Mesodermal cell (in vitro differentiated cells): ENCODE measurements around the gene IGFBPL1.
"Not testable (repeated sequence)": the region's sequence is repeated elsewhere in the genome, so short reads cannot be mapped to it uniquely, and the experiment has no call there.

ENCODE experiments used
- H3K27ac ChIP-seq: 2 replicates; pipeline ENCODE4 v1.7.0; 2013; ENCODE audit warnings: mild to moderate bottlenecking, low read depth, low read length, moderate library complexity; ENCODE audit not compliant: severe bottlenecking
- H3K36me3 ChIP-seq: 2 replicates; pipeline ENCODE4 v1.7.1; 2013; ENCODE audit warnings: mild to moderate bottlenecking, low read length, moderate library complexity; ENCODE audit not compliant: control insufficient read depth, insufficient read depth
- H3K4me1 ChIP-seq: one replicate; pipeline ENCODE4 v1.7.1; 2013; ENCODE audit warnings: mild to moderate bottlenecking, low read length; ENCODE audit not compliant: insufficient read depth, control insufficient read depth, poor library complexity, severe bottlenecking
- H3K4me3 ChIP-seq: 2 replicates; pipeline ENCODE4 v1.7.0; 2013; ENCODE audit warnings: low read length, control low read depth, mild to moderate bottlenecking; ENCODE audit not compliant: insufficient read depth, poor library complexity, severe bottlenecking; ENCODE audit errors: extremely low read depth
- H3K9me3 ChIP-seq: 2 replicates; pipeline ENCODE4 v1.7.1; 2013; ENCODE audit warnings: mild to moderate bottlenecking, low read length, moderate library complexity; ENCODE audit not compliant: control insufficient read depth
- WGBS, 2 experiments: methylation state at CpG; one replicate each; pipeline ENCODE4 v1.1.5; 2013; ENCODE audit warnings: missing lambda C conversion rate in 2 of 2; ENCODE audit not compliant: insufficient coverage in 2 of 2; 5-methylcytosine and 5-hydroxymethylcytosine counted together

Gene IGFBPL1

GRCh38 chr9:38416461-38416860, 7.8 kb downstream of the IGFBPL1 start:
- no peaks in the 10 kb centered on the region for H3K36me3 ChIP-seq
- H3K27ac ChIP-seq = no peak overlapping the region
- WGBS, 2 experiments = 83 to 100% methylated on average over 1 of the region's 4 CpGs
- H3K4me3 ChIP-seq = no peak overlapping the region
- peaks cover 8% of the 10 kb centered on the region for H3K4me1 ChIP-seq
- no peaks in the 10 kb centered on the region for H3K9me3 ChIP-seq

- WGBS, 2 experiments = 83 to 86% methylated on average over 8 of the region's 8 CpGs
These were observed 8.4 kb downstream of the IGFBPL1 start for GRCh38 chr9:38415856-38416255.

GRCh38 chr9:38414040-38414723, 10.1 kb downstream of the IGFBPL1 start:
- H3K4me1 ChIP-seq = peaks cover 4% of the 10 kb centered on the region
- no peak overlapping the region for H3K27ac ChIP-seq
- H3K36me3 ChIP-seq = no peaks in the 10 kb centered on the region
- no peaks in the 10 kb centered on the region for H3K9me3 ChIP-seq
- WGBS, 2 experiments = 80 to 83% methylated on average over 11 to 21 of the region's 24 CpGs
- no peak overlapping the region for H3K4me3 ChIP-seq

More at GRCh38 chr9:38415856-38416255, 8.4 kb downstream of the IGFBPL1 start:
- H3K9me3 ChIP-seq = no peaks in the 10 kb centered on the region
- H3K36me3 ChIP-seq = no peaks in the 10 kb centered on the region
- no peak overlapping the region for H3K4me3 ChIP-seq
- peaks cover 4% of the 10 kb centered on the region for H3K4me1 ChIP-seq
- no peak overlapping the region for H3K27ac ChIP-seq

- Histone ChIP-seq H3K27ac (no peak overlapping the region), H3K9me3 (no peaks in the 10 kb centered on the region), H3K36me3 (no peaks in the 10 kb centered on the region), H3K4me1 (peaks cover 4% of the 10 kb centered on the region), H3K4me3 (no peak overlapping the region)
- WGBS, 2 experiments = 94 to 100% methylated on average over 1 to 6 of the region's 7 CpGs
These were observed 11.0 kb downstream of the IGFBPL1 start for GRCh38 chr9:38413283-38413682.

- Histone ChIP-seq H3K4me1 (peaks cover 4% of the 10 kb centered on the region), H3K36me3 (no peaks in the 10 kb centered on the region), H3K27ac (no peak overlapping the region), H3K9me3 (no peaks in the 10 kb centered on the region), H3K4me3 (no peak overlapping the region)
- 79 to 94% methylated on average over 4 of the region's 6 CpGs for WGBS, 2 experiments
These were observed 11.5 kb downstream of the IGFBPL1 start for GRCh38 chr9:38412751-38413150.

GRCh38 chr9:38408719-38409118, 15.5 kb downstream of the IGFBPL1 start:
- WGBS, 2 experiments = 37 to 46% methylated on average over 2 to 4 of the region's 4 CpGs
- no peaks in the 10 kb centered on the region for H3K36me3 ChIP-seq
- peaks cover 4% of the 10 kb centered on the region for H3K4me1 ChIP-seq
- H3K4me3 ChIP-seq = no peak overlapping the region
- H3K27ac ChIP-seq = no peak overlapping the region
- H3K9me3 ChIP-seq = no peaks in the 10 kb centered on the region

- no peak overlapping the region for H3K4me3 ChIP-seq
- no peaks in the 10 kb centered on the region for H3K4me1 ChIP-seq
- H3K27ac ChIP-seq = no peak overlapping the region
- H3K9me3 ChIP-seq = no peaks in the 10 kb centered on the region
- H3K36me3 ChIP-seq = no peaks in the 10 kb centered on the region
- 87 to 97% methylated on average over 5 to 7 of the region's 9 CpGs for WGBS, 2 experiments
These were observed 17.6 kb downstream of the IGFBPL1 start for GRCh38 chr9:38406476-38407186.

GRCh38 chr9:38405785-38406184, 18.5 kb downstream of the IGFBPL1 start:
- Histone ChIP-seq H3K4me3 (no peak overlapping the region), H3K4me1 (no peaks in the 10 kb centered on the region), H3K36me3 (no peaks in the 10 kb centered on the region), H3K27ac (no peak overlapping the region), H3K9me3 (no peaks in the 10 kb centered on the region)
- 64 to 84% methylated on average over 2 to 3 of the region's 3 CpGs for WGBS, 2 experiments

- Histone ChIP-seq H3K27ac (no peak overlapping the region), H3K36me3 (peaks cover 2% of the 10 kb centered on the region), H3K4me3 (no peak overlapping the region), H3K9me3 (no peaks in the 10 kb centered on the region), H3K4me1 (no peaks in the 10 kb centered on the region)
- 80 to 88% methylated on average over 4 to 6 of the region's 6 CpGs for WGBS, 2 experiments
These were observed 19.9 kb downstream of the IGFBPL1 start for GRCh38 chr9:38404314-38404713.

- Histone ChIP-seq H3K36me3 (peaks cover 12% of the 10 kb centered on the region), H3K9me3 (no peaks in the 10 kb centered on the region), H3K4me1 (no peaks in the 10 kb centered on the region), H3K4me3 (no peak overlapping the region), H3K27ac (no peak overlapping the region)
- 84 to 89% methylated on average over 3 of the region's 6 CpGs for WGBS, 2 experiments
These were observed 22.3 kb downstream of the IGFBPL1 start for GRCh38 chr9:38401994-38402393.

- H3K27ac ChIP-seq, H3K4me3 ChIP-seq, H3K4me1 ChIP-seq, H3K9me3 ChIP-seq: not testable (repeated sequence)
- peaks cover 34% of the 10 kb centered on the region for H3K36me3 ChIP-seq
- WGBS, 2 experiments = no CpG with 5 or more reads among the region's 1 CpG
These were observed 25.1 kb downstream of the IGFBPL1 start for GRCh38 chr9:38399191-38399590.
